BLaER1 treated with 17β-estradiol and CSF1 and Interleukin-3, amounts not matched to agents 10 nM and 100 nM (cell line): ENCODE results near the gene LRRC75A.
"Not testable (repeated sequence)": the region's sequence is repeated elsewhere in the genome, so short reads cannot be mapped to it uniquely, and the experiment has no call there.

Source experiments
- H3K27ac ChIP-seq, 11 experiments: shearing (Covaris generic); formaldehyde crosslinking; 2 replicates each; pipeline ENCODE4 v1.8.1; 2022
- H3K27me3 ChIP-seq, 11 experiments: shearing (Covaris generic); formaldehyde crosslinking; 2 replicates each; pipeline ENCODE4 v1.8.1; 2022
- H3K36me3 ChIP-seq, 11 experiments: shearing (Covaris generic); formaldehyde crosslinking; 2 replicates each; pipeline ENCODE4 v1.8.1; 2022
- H3K4me1 ChIP-seq, 10 experiments: shearing (Covaris generic); formaldehyde crosslinking; 2 replicates each; pipeline ENCODE4 v1.8.1; 2022
- H3K4me2 ChIP-seq, 11 experiments: shearing (Covaris generic); formaldehyde crosslinking; 2 replicates each; pipeline ENCODE4 v1.8.1; 2022
- H3K4me3 ChIP-seq, 10 experiments: shearing (Covaris generic); formaldehyde crosslinking; 2 replicates each; pipeline ENCODE4 v1.8.1; 2022
- H3K9ac ChIP-seq, 11 experiments: shearing (Covaris generic); formaldehyde crosslinking; 2 replicates each; pipeline ENCODE4 v1.8.1; 2022
- H3K9me3 ChIP-seq, 11 experiments: shearing (Covaris generic); formaldehyde crosslinking; replicated peaks in 1 of 11; 2 replicates each; pipeline ENCODE4 v1.8.1; 2022
- H4K20me1 ChIP-seq, 11 experiments: shearing (Covaris generic); formaldehyde crosslinking; 2 replicates each; pipeline ENCODE4 v1.8.1; 2022
- Cebpa-rat ChIP-seq, 11 experiments: shearing (Covaris generic); IDR thresholded peaks; 2 replicates each; pipeline ENCODE4 v1.8.1; 2022

LRRC75A gene

GRCh38 chr17:16456742-16457316 is 35.2 kb downstream of the LRRC75A start:
- Histone ChIP-seq H3K4me2 (no peak overlapping the region), H3K27ac (peak overlapping the region in 2 of 11 experiments; percentile 37 to 43; a peak in 3 of 22 replicates), H3K36me3 (peaks cover 0 to 77% (median 53%) of the 10 kb centered on the region in 11 experiments; a peak in 20 of 22 replicates), H3K4me3 (no peak overlapping the region), H3K4me1 (peaks cover 0 to 39% (median 22%) of the 10 kb centered on the region in 10 experiments; a peak in 14 of 20 replicates), H3K27me3 (no peaks in the 10 kb centered on the region), H3K9me3 (no peaks in the 10 kb centered on the region), H4K20me1 (peaks cover 0 to 96% (median 66%) of the 10 kb centered on the region in 11 experiments; a peak in 18 of 22 replicates), H3K9ac (no peak overlapping the region)
- no peak for TF ChIP-seq Cebpa-rat (IDR thresholded peaks at IDR 0.05)

- Histone ChIP-seq H3K36me3 (peaks cover 0 to 71% (median 53%) of the 10 kb centered on the region in 11 experiments; a peak in 20 of 22 replicates), H3K4me2 (no peak overlapping the region), H4K20me1 (peaks cover 0 to 96% (median 66%) of the 10 kb centered on the region in 11 experiments; a peak in 18 of 22 replicates), H3K4me3 (no peak overlapping the region), H3K9me3 (no peaks in the 10 kb centered on the region), H3K27ac (peak overlapping the region in 4 of 11 experiments; percentile 32 to 43 (median 38); a peak in 6 of 22 replicates), H3K4me1 (peaks cover 0 to 39% (median 21%) of the 10 kb centered on the region in 10 experiments; a peak in 14 of 20 replicates), H3K9ac (no peak overlapping the region), H3K27me3 (no peaks in the 10 kb centered on the region)
- no peak for TF ChIP-seq Cebpa-rat (IDR thresholded peaks at IDR 0.05)
These were observed 35.8 kb downstream of the LRRC75A start for GRCh38 chr17:16455997-16456741.

- 0 out of 22 replicates have a peak overlapping the region, but pooled peaks of 1 of the 11 experiments have one; percentile 6 for H3K27ac ChIP-seq
These were observed 38.5 kb downstream of the LRRC75A start for GRCh38 chr17:16453493-16453851.

GRCh38 chr17:16452268-16452667 is 39.7 kb downstream of the LRRC75A start:
- not testable (repeated sequence) for H3K4me3 ChIP-seq, H3K4me2 ChIP-seq, H3K27ac ChIP-seq, H3K9me3 ChIP-seq, H3K9ac ChIP-seq, H3K27me3 ChIP-seq
- peaks cover 0 to 23% (median 13%) of the 10 kb centered on the region in 10 experiments; a peak in 12 of 20 replicates for H3K4me1 ChIP-seq
- peaks cover 34 to 96% (median 78%) of the 10 kb centered on the region in 11 experiments; a peak in 21 of 22 replicates for H4K20me1 ChIP-seq
- H3K36me3 ChIP-seq = peaks cover 23 to 74% (median 57%) of the 10 kb centered on the region in 11 experiments

More at GRCh38 chr17:16453493-16453851, 38.5 kb downstream of the LRRC75A start:
- Histone ChIP-seq H3K4me3 (no peak overlapping the region), H3K27me3 (no peaks in the 10 kb centered on the region), H3K4me2 (no peak overlapping the region), H3K9me3 (no peaks in the 10 kb centered on the region), H4K20me1 (peaks cover 22 to 96% (median 68%) of the 10 kb centered on the region in 11 experiments; a peak in 21 of 22 replicates), H3K9ac (peak overlapping the region in 1 of 11 experiments; percentile 8; a peak in 1 of 22 replicates), H3K4me1 (peaks cover 0 to 18% (median 10%) of the 10 kb centered on the region in 10 experiments; a peak in 8 of 20 replicates), H3K36me3 (peaks cover 11 to 74% (median 55%) of the 10 kb centered on the region in 11 experiments)
- TF ChIP-seq Cebpa-rat (IDR thresholded peaks at IDR 0.05) = no peak

GRCh38 chr17:16450028-16450427 is 42.0 kb downstream of the LRRC75A start:
- peaks cover 0 to 38% (median 25%) of the 10 kb centered on the region in 10 experiments; a peak in 16 of 20 replicates for H3K4me1 ChIP-seq
- H3K36me3 ChIP-seq = peaks cover 43 to 79% (median 68%) of the 10 kb centered on the region in 11 experiments
- H3K4me3 ChIP-seq = no peak overlapping the region
- H3K9me3 ChIP-seq = no peaks in the 10 kb centered on the region
- no peak overlapping the region for H3K4me2 ChIP-seq
- peaks cover 55 to 100% (median 89%) of the 10 kb centered on the region in 11 experiments; a peak in 21 of 22 replicates for H4K20me1 ChIP-seq
- H3K27me3 ChIP-seq = no peaks in the 10 kb centered on the region
- no peak for TF ChIP-seq Cebpa-rat (IDR thresholded peaks at IDR 0.05)
- H3K9ac ChIP-seq = no peak overlapping the region
- no peak overlapping the region for H3K27ac ChIP-seq

GRCh38 chr17:16449121-16449570 is 42.8 kb downstream of the LRRC75A start:
- Histone ChIP-seq H3K27ac (no peak overlapping the region), H3K4me3 (no peak overlapping the region)

GRCh38 chr17:16448490-16448889 is 43.5 kb downstream of the LRRC75A start:
- Histone ChIP-seq H3K4me1 (peaks cover 11 to 49% (median 38%) of the 10 kb centered on the region in 10 experiments), H3K27ac (peak overlapping the region in 1 of 11 experiments; percentile 25; a peak in 1 of 22 replicates), H3K9me3 (no peaks in the 10 kb centered on the region), H3K9ac (no peak overlapping the region), H3K27me3 (no peaks in the 10 kb centered on the region), H3K36me3 (peaks cover 54 to 82% (median 74%) of the 10 kb centered on the region in 11 experiments), H4K20me1 (peaks cover 68 to 100% (median 98%) of the 10 kb centered on the region in 11 experiments; a peak in 21 of 22 replicates), H3K4me3 (no peak overlapping the region), H3K4me2 (no peak overlapping the region)
- no peak for TF ChIP-seq Cebpa-rat (IDR thresholded peaks at IDR 0.05)

More at GRCh38 chr17:16449121-16449570, 42.8 kb downstream of the LRRC75A start:
- Histone ChIP-seq H3K27me3 (no peaks in the 10 kb centered on the region), H3K9me3 (no peaks in the 10 kb centered on the region), H3K9ac (no peak overlapping the region), H3K4me2 (no peak overlapping the region), H3K36me3 (peaks cover 47 to 81% (median 70%) of the 10 kb centered on the region in 11 experiments), H3K4me1 (peaks cover 4 to 43% (median 32%) of the 10 kb centered on the region in 10 experiments; a peak in 18 of 20 replicates), H4K20me1 (peaks cover 62 to 100% (median 97%) of the 10 kb centered on the region in 11 experiments; a peak in 21 of 22 replicates)
- TF ChIP-seq Cebpa-rat (IDR thresholded peaks at IDR 0.05) = no peak

GRCh38 chr17:16447676-16448075 is 44.3 kb downstream of the LRRC75A start:
- H3K9ac ChIP-seq = no peak overlapping the region
- H3K4me3 ChIP-seq = no peak overlapping the region
- no peak for TF ChIP-seq Cebpa-rat (IDR thresholded peaks at IDR 0.05)
- peaks cover 19 to 57% (median 47%) of the 10 kb centered on the region in 10 experiments for H3K4me1 ChIP-seq
- H3K27me3 ChIP-seq = no peaks in the 10 kb centered on the region
- peak overlapping the region in 2 of 11 experiments; percentile 5 to 25; a peak in 2 of 22 replicates for H3K27ac ChIP-seq
- H4K20me1 ChIP-seq = peaks cover 76 to 100% (median 100%) of the 10 kb centered on the region in 11 experiments; a peak in 21 of 22 replicates
- peak overlapping the region in 3 of 11 experiments; percentile 0 to 12 (median 7); a peak in 1 of 22 replicates for H3K4me2 ChIP-seq
- no peaks in the 10 kb centered on the region for H3K9me3 ChIP-seq
- H3K36me3 ChIP-seq = peaks cover 62 to 90% (median 81%) of the 10 kb centered on the region in 11 experiments
